ENCODE data around the gene EIPR1.
"Not testable (repeated sequence)": the region's sequence is repeated elsewhere in the genome, so short reads cannot be mapped to it uniquely, and the experiment has no call there.

EIPR1 gene

DNA sequence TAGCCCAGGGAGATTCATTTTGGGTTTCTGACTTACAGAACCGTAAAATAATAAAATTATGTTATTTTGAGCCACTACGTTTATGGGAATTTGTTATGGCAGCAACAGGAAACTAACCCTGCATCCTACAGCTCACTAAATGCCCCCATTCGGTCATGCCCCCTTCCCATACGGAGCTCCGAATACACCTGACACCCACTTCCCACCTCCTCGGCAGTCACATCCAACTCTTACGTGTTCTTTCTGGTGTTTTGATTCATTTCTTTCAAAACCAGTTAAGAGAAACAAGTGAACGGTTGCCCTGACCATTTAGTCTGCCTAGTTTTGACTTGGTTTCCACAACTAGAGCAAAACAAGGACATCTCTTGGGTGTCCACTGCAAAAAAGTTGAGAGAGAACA is 19.7 kb downstream of the EIPR1 start:
- no peak for DNase-seq (ENCODE audit: low spot score)

DNA sequence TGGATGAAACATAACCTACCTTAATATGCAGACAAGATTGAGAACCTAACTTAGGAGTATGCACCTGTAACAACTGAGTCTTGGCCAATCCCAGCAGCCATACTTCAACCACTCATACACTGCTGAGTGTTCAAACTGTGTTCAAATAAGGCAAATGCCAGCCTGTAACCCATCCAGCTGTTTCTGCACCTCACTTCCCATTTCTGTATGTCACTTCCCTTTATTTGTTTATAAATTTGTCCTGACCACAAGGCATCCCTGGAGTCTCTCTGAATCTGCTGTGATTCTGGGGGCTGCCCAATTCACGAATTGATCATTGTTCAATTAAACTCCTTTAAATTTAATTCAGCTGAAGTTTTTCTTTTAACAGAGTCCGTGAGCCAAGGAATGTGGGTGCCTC is 20.2 kb downstream of the EIPR1 start:
- DNase-seq (ENCODE audit: low spot score), result not testable (repeated sequence)

- DNase-seq (ENCODE audit: low spot score), result no peak
Observed at GRCh38 chr2:3356799-3357198, 20.8 kb downstream of the EIPR1 start.

DNA sequence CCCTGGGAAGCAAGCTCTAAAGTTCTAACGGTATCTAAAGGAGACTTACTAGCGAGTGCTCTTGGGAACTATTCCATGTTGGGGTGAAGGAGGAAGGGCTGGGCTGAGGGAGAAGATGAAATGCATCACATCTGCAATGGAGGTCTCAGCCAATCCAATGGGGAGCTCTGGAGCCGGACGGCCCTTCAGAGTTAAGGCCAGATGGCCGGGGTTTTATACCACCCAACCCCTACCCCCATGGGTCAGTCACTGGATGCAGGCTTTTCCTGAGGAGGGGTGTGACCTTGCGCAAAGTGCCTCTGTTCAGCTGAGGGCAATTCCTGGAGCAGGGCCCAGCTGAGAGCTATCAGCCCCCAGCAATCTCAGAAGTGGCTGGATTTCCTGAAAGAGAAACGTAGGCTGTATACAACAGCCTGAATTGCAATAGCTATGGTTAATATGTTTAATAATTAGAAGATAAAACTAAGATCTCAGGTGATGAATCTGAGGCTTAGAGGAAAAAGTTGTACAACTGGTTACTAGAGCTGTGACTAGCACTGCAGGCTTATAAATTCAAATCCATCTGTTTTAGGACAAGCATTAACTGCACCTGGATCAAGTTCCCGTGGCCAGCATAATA is 21.6 kb downstream of the EIPR1 start:
- no peak for DNase-seq (ENCODE audit: low spot score)

DNA sequence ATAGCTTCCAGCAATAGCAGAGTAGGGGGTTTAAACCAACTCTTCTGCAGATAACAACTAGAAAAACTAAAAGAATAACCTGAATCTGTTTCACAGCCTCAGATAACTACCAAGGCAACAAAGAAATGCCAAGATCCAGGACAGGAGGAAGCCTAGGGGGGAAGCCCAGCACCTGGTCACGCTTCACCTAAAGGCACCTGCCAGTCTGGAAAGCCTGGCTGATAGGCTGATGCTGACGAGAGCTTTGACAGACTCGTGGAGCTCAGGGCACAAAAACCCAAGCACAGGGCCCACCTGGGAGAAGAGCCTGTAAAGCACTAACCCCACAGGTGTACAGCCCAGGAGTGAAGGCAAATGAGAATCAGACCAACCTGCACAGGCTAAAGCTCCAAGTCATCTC is 22.6 kb downstream of the EIPR1 start:
- DNase-seq (ENCODE audit: low spot score), result no peak

DNA sequence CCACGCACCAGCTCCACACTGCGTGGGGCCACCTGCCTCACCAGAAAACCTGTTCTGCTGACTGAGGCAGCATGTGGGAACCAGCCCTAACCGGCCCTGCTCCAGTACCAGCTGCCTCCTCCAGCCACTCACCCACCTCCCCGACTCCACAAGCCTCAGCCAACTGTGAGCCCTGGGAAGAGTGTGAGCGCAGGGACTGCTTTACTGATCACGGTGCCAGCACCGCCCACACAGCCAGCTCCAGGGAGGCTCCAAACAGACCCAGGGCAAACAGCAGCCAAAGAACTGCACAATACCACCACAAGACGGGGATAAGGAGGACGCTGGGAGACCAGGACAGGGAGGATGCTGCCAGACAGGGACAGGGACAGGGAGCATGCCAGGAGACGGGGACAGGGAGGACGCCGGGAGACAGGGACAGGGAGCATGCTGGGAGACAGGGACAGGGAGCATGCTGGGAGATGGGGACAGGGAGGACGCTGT is 28.4 kb downstream of the EIPR1 start:
- DNase-seq (ENCODE audit: low spot score), result no peak

GRCh38 chr2:3348767-3349166 is 28.9 kb downstream of the EIPR1 start:
- no peak for DNase-seq (ENCODE audit: low spot score)

DNA sequence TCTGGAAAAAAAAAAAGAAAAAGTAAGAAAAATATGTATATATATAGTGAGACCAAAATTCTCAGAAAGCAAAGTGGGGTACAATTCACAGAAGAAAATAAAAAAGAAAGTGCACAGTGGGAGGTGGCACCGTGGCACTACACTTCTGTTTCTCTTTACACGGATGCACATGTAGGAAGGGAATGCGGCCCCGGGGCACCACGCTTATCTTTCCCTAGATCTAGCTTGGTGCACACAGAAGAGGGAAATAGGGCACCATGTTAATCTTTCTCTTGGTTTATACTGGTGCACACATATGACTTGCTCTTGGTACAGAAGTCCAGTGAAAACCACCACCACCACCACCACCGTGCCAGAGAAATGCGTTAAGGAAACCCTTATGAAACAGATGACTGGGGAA is 32.0 kb downstream of the EIPR1 start:
- DNase-seq (ENCODE audit: low spot score), result no peak

GRCh38 chr2:3344897-3345296 is 32.7 kb downstream of the EIPR1 start:
- DNase-seq (ENCODE audit: low spot score), result no peak

- DNase-seq (ENCODE audit: low spot score), result no peak
Observed at GRCh38 chr2:3343012-3343411, 34.6 kb downstream of the EIPR1 start.

- DNase-seq (ENCODE audit: low spot score), result no peak
Observed at GRCh38 chr2:3342324-3342723, 35.3 kb downstream of the EIPR1 start.

- DNase-seq (ENCODE audit: low spot score), result no peak
Observed at GRCh38 chr2:3341336-3341735, 36.3 kb downstream of the EIPR1 start.

GRCh38 chr2:3340144-3340543 is 37.5 kb downstream of the EIPR1 start:
- no peak for DNase-seq (ENCODE audit: low spot score)

- DNase-seq (ENCODE audit: low spot score), result no peak
Observed at GRCh38 chr2:3338340-3338739, 39.3 kb downstream of the EIPR1 start.

DNA sequence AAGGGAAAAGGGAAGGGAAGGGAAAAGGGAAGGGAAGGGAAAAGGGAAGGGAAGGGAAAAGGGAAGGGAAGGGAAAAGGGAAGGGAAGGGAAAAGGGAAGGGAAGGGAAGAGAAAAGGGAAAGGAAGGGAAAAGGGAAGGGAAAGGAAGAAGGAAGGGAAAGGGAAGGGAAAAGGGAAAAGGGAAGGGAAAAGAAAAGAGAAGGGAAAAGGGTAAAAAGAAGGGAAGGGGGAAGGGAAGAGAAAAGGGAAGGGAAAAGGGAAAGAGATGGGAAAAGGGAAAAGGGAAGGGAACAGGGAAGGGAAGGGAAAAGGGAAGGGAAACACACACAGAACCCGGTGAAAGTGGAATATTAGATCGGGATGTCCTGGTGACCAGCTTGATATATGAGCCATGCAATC is 40.8 kb downstream of the EIPR1 start:
- no peak for DNase-seq (ENCODE audit: low spot score)

- DNase-seq (ENCODE audit: low spot score), result no peak
Observed at GRCh38 chr2:3334392-3335345, 42.9 kb downstream of the EIPR1 start.

DNA sequence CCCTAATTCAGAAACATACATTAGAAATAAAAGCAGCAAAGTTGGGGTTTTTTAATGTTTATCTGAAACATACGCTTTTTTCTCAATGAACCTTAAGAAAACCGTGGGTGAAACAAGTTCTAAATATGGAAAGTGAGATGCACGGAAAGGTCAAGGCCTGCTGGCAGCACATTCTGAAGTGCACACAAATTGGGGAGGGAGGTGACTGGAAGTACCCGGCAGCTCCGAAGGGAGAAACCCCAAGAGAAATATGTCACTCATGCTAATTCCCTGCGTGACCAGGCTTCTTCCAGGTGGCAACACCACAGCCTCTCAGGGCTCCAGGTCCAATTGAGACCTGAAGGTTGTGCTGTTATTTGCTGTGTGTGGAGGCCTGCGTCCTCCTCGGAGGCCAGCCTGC is 45.5 kb downstream of the EIPR1 start:
- no peak for DNase-seq (ENCODE audit: low spot score)

GRCh38 chr2:3329491-3329890 is 48.1 kb downstream of the EIPR1 start:
- no peak for DNase-seq (ENCODE audit: low spot score)

- DNase-seq (ENCODE audit: low spot score), result no peak
Observed at GRCh38 chr2:3326871-3327270, 50.7 kb downstream of the EIPR1 start.

DNA sequence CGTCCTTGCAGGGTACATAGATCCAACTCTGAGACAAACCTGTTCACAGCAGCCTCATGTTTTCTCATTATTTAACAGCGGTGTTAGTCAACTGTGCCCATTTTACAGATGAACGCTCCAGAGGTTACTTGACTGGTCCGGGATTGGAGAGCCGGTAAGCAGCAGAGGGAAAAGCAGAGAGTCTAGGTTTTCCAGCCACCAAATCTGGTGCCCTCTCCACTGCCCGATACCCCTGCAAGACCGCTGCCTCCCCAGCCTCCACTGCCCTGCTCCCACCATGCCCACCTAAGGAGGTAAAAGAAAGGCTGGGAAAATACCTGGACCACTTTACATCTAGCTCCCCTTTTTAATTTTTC is 51.5 kb downstream of the EIPR1 start:
- no peak for DNase-seq (ENCODE audit: low spot score)

GRCh38 chr2:3325458-3326181 is 52.0 kb downstream of the EIPR1 start:
- DNase-seq (ENCODE audit: low spot score), result no peak

DNA sequence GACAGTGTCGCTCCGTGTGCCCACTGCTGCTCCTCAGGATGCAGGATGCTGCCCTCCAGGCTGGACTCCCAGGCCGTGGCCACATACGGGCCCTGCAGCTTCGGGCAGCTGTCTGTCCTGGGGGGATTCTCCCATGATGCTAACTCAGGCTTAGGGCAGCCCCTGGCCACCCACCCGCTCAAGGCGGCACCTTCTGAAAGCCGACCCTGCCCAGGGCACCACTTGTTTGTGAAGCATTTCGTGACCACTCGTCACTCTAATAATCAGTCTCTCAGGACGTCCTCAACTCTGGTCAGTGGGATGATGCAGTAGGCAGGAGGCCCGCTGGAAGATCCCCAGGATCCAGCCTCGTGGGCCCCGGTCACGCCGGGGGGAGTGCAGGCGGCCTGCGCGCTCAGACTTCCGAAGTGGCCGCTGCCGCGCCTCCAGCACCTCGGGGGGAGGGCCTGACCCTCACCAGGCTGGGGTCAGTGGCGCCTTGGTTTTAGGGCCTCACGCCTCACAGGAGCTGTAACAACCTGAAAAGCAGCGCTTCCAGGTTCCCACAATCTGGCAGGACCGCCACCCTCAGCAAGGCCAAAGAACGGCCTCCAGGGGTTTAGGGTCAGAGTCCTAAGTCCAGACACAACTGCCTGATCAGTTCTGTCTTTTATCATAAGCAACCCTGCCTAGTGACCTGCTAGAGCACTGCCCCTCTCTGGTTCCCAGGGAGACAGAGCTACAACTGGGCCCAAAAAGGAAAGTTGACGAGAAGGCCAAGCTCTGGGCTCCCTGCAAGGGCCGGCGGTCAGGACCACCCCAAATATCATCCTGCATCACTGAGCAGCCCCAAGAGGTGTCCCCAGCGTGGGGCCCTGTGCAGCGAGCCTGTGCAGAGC is 53.0 kb downstream of the EIPR1 start:
- DNase-seq (ENCODE audit: low spot score), result no peak

All from SW480 (cell line).